Dedifferentiated amniotic fluid mesenchymal stem cell (primary cell): ENCODE measurements around the gene NLGN4X.

Experiments
- DNase-seq: peaks from one replicate; pipeline ENCODE4 v3.0.0-alpha.2; 2016; ENCODE audit errors: extremely low spot score

The NLGN4X gene

GRCh38 chrX:6151971-6152370, 76.7 kb downstream of the NLGN4X start:
- DNase-seq: no peak

- DNase-seq: no peak
Observed at GRCh38 chrX:6149060-6149872, 79.4 kb downstream of the NLGN4X start.

- DNase-seq: no peak
Observed at GRCh38 chrX:6134255-6134654, 94.4 kb downstream of the NLGN4X start.

GRCh38 chrX:6132970-6133369, 95.7 kb downstream of the NLGN4X start:
- DNase-seq: no peak

- no peak for DNase-seq
Observed at GRCh38 chrX:6131287-6131686, 97.4 kb downstream of the NLGN4X start.

- no peak for DNase-seq
Observed at GRCh38 chrX:6129195-6129594, 99.5 kb downstream of the NLGN4X start.

GRCh38 chrX:6120329-6120728, 108.3 kb downstream of the NLGN4X start:
- DNase-seq: no peak

GRCh38 chrX:6095469-6095868, 133.2 kb downstream of the NLGN4X start:
- DNase-seq: no peak

- DNase-seq: no peak
Observed at GRCh38 chrX:6074532-6074931, 154.1 kb downstream of the NLGN4X start.

GRCh38 chrX:6071731-6072130, 156.9 kb downstream of the NLGN4X start:
- no peak for DNase-seq

GRCh38 chrX:6067600-6067999, 161.1 kb downstream of the NLGN4X start:
- DNase-seq: no peak

- no peak for DNase-seq
Observed at GRCh38 chrX:6053141-6053540, 175.5 kb downstream of the NLGN4X start.

- DNase-seq: no peak
Observed at GRCh38 chrX:6052111-6052745, 176.4 kb downstream of the NLGN4X start.

GRCh38 chrX:6049132-6049531, 179.5 kb downstream of the NLGN4X start:
- no peak for DNase-seq

- DNase-seq: no peak
Observed at GRCh38 chrX:6041630-6042029, 187.0 kb downstream of the NLGN4X start.

GRCh38 chrX:6029014-6029413, 199.7 kb downstream of the NLGN4X start:
- DNase-seq: no peak

GRCh38 chrX:6026980-6027379, 201.7 kb downstream of the NLGN4X start:
- no peak for DNase-seq

- no peak for DNase-seq
Observed at GRCh38 chrX:6026429-6026828, 202.2 kb downstream of the NLGN4X start.

- DNase-seq: no peak
Observed at GRCh38 chrX:6024204-6024603, 204.5 kb downstream of the NLGN4X start.

GRCh38 chrX:6021316-6022091, 207.2 kb downstream of the NLGN4X start:
- no peak for DNase-seq

- DNase-seq: no peak
Observed at GRCh38 chrX:6019076-6019475, 209.6 kb downstream of the NLGN4X start.

- DNase-seq: no peak
Observed at GRCh38 chrX:6015423-6015822, 213.2 kb downstream of the NLGN4X start.

- no peak for DNase-seq
Observed at GRCh38 chrX:6012357-6012756, 216.3 kb downstream of the NLGN4X start.
